GM23338 (cell line): ENCODE results near the gene TMEM229B. TPM values are rescaled to one million over a fixed set of nuclear protein-coding genes. Genes with fewer than 3 reads are reported as not detected.
A peak's percentile ranks its signal among the peaks of the same experiment; 100 is the strongest.

Experiments used
- ATAC-seq: fragments of 200-7000 bp; cut with Tn5 transposase; 3 replicates; pipeline ENCODE4 v1.9.1; 2020
- DNase-seq: peaks from one replicate; pipeline ENCODE4 v3.0.0-alpha.2; 2015; ENCODE audit warnings: low spot score
- H2AFZ ChIP-seq: fragments of 200-600 bp; sonication (generic); 2 replicates; pipeline ENCODE4 v1.8.0; 2016; ENCODE audit warnings: antibody characterized with exemption, mild to moderate bottlenecking, moderate library complexity
- H3F3A ChIP-seq: fragments of 200-600 bp; sonication (generic); replicated peaks from 2 replicates; pipeline ENCODE4 v1.8.0; 2017; ENCODE audit warnings: antibody characterized with exemption, mixed run types, low read depth
- H3K27ac ChIP-seq: fragments of 200-600 bp; sonication (generic); 2 replicates; pipeline ENCODE4 v1.6.1; 2016; ENCODE audit warnings: low read depth
- H3K27me3 ChIP-seq: fragments of 200-600 bp; sonication (generic); 2 replicates; pipeline ENCODE4 v1.8.0; 2016; ENCODE audit warnings: mild to moderate bottlenecking, mixed run types, moderate library complexity; ENCODE audit not compliant: insufficient read depth
- H3K36me3 ChIP-seq: fragments of 200-600 bp; sonication (generic); 2 replicates; pipeline ENCODE4 v1.8.0; 2016; ENCODE audit warnings: mild to moderate bottlenecking; ENCODE audit not compliant: insufficient read depth
- H3K4me1 ChIP-seq: fragments of 200-600 bp; sonication (generic); 2 replicates; pipeline ENCODE4 v1.8.0; 2016; ENCODE audit warnings: mild to moderate bottlenecking, moderate library complexity; ENCODE audit not compliant: insufficient read depth
- H3K4me2 ChIP-seq: fragments of 200-600 bp; sonication (generic); 2 replicates; pipeline ENCODE4 v1.7.1; 2017; ENCODE audit warnings: mixed run types
- H3K4me3 ChIP-seq: fragments of 200-600 bp; sonication (generic); 2 replicates; pipeline ENCODE4 v1.6.1; 2016; ENCODE audit warnings: mixed run types
- H3K79me2 ChIP-seq: fragments of 200-600 bp; sonication (generic); replicated peaks from 2 replicates; pipeline ENCODE4 v1.8.0; 2017; ENCODE audit warnings: mild to moderate bottlenecking; ENCODE audit not compliant: insufficient read depth
- H3K9me2 ChIP-seq: fragments of 200-600 bp; sonication (generic); 2 replicates; pipeline ENCODE4 v1.8.0; 2017; ENCODE audit not compliant: insufficient read depth
- H4K20me1 ChIP-seq: fragments of 200-600 bp; sonication (generic); replicated peaks from 2 replicates; pipeline ENCODE4 v1.8.0; 2017; ENCODE audit warnings: mild to moderate bottlenecking; ENCODE audit not compliant: insufficient read depth
- H3K27ac Mint-ChIP-seq: 2 replicates; pipeline ENCODE4 v1.8.0; 2020; ENCODE audit warnings: inconsistent platforms, mild to moderate bottlenecking, moderate library complexity, mixed read lengths
- H3K27me3 Mint-ChIP-seq: 3 replicates; pipeline ENCODE4 v1.8.0; 2022; ENCODE audit warnings: low read depth, mild to moderate bottlenecking, moderate library complexity, mixed read lengths, inconsistent platforms; ENCODE audit not compliant: insufficient read depth, poor library complexity
- H3K36me3 Mint-ChIP-seq: 3 replicates; pipeline ENCODE4 v1.8.0; 2021; ENCODE audit warnings: low read depth, mild to moderate bottlenecking, inconsistent platforms, moderate library complexity, mixed read lengths
- H3K4me1 Mint-ChIP-seq: 3 replicates; pipeline ENCODE4 v1.8.0; 2020; ENCODE audit warnings: mild to moderate bottlenecking, inconsistent platforms, mixed read lengths
- H3K4me3 Mint-ChIP-seq: 3 replicates; pipeline ENCODE4 v1.8.0; 2021; ENCODE audit warnings: moderate library complexity, mild to moderate bottlenecking, inconsistent platforms, mixed read lengths
- H3K9me3 Mint-ChIP-seq: 3 replicates; pipeline ENCODE4 v1.8.0; 2020; ENCODE audit warnings: moderate library complexity, mild to moderate bottlenecking, inconsistent platforms, mixed read lengths
- CREB1 ChIP-seq: fragments of 250-450 bp; sonication (Bioruptor Pico); IDR thresholded peaks from 2 replicates; pipeline ENCODE4 v1.5.0; 2020; ENCODE audit warnings: low read depth, mild to moderate bottlenecking, moderate library complexity
- CTCF ChIP-seq, 2 experiments: fragments of 200-600 bp in 1 of 2; sonication (generic) in 1 of 2; conservative IDR thresholded peaks; 2 replicates each; pipeline versions ENCODE4 v1.5.1 to v1.6.1; 2016 to 2017; ENCODE audit warnings: antibody characterized with exemption in 2 of 2, low read depth in 2 of 2, mild to moderate bottlenecking in 2 of 2, moderate library complexity in 1 of 2
- ETS1 ChIP-seq: IDR thresholded peaks from 2 replicates; pipeline ENCODE4 v1.6.1; 2016; ENCODE audit warnings: antibody characterized with exemption
- EZH2 ChIP-seq: fragments of 200-600 bp; sonication (generic); IDR thresholded peaks from one replicate; pipeline ENCODE4 v1.8.0; 2017; ENCODE audit warnings: antibody characterized with exemption, mild to moderate bottlenecking, low read depth; ENCODE audit not compliant: unreplicated experiment
- EZH2phosphoT487 ChIP-seq: fragments of 200-600 bp; sonication (generic); IDR thresholded peaks from one replicate; pipeline ENCODE4 v1.8.1; 2018; ENCODE audit warnings: antibody characterized with exemption; ENCODE audit not compliant: unreplicated experiment
- JUNB ChIP-seq: IDR thresholded peaks from one replicate; pipeline ENCODE4 v1.6.1; 2016; ENCODE audit warnings: antibody characterized with exemption; ENCODE audit not compliant: unreplicated experiment
- NANOG ChIP-seq: IDR thresholded peaks from 2 replicates; pipeline ENCODE4 v1.6.1; 2016; ENCODE audit warnings: antibody characterized with exemption, borderline replicate concordance
- POLR2AphosphoS5 ChIP-seq: IDR thresholded peaks from 2 replicates; pipeline ENCODE4 v1.6.1; 2016; ENCODE audit warnings: antibody characterized with exemption, low read depth
- STAT1 ChIP-seq: IDR thresholded peaks from one replicate; pipeline ENCODE4 v1.6.1; 2016; ENCODE audit warnings: antibody characterized with exemption; ENCODE audit not compliant: unreplicated experiment
- ZNF114 ChIP-seq: fragments of 250-450 bp; sonication (Bioruptor Pico); IDR thresholded peaks from 2 replicates; pipeline ENCODE4 v1.5.0; 2020; ENCODE audit warnings: mild to moderate bottlenecking, moderate library complexity
- ZNF331 ChIP-seq: fragments of 250-450 bp; sonication (Bioruptor Pico); IDR thresholded peaks from 2 replicates; pipeline ENCODE4 v1.5.0; 2020; ENCODE audit warnings: low read depth, mild to moderate bottlenecking, moderate library complexity
- ZNF462 ChIP-seq: fragments of 250-450 bp; sonication (Bioruptor Pico); IDR thresholded peaks from 2 replicates; pipeline ENCODE4 v1.5.0; 2020; ENCODE audit warnings: mild to moderate bottlenecking, moderate library complexity
- polyA plus RNA-seq: library from polyadenylated mRNA; unstranded; fragments of >200 nt; fragmentation: Nextera tagmentation; extraction: Ambion mirVana; gene quantifications from 2 replicates; pipeline ENCODE4 v1.2.1, GENCODE V29; 2016
- total RNA-seq: library from RNA; depleted of rRNA; stranded (reverse); fragments of >200 nt; shearing (Covaris generic); gene quantifications from 2 replicates; pipeline ENCODE4 v1.2.3, GENCODE V29; 2014

TMEM229B gene
- total and polyA plus RNA-seq, 2 experiments from 2014 or later, result 0.42 to 2.4 TPM

GRCh38 chr14:67491285-67491684 lies 2.8 kb upstream of the TMEM229B start (continued):
- TF ChIP-seq ZNF462 (CRISPR knock-in tag) (no peak), CREB1 (CRISPR knock-in tag) (no peak), ETS1 (no peak), POLR2AphosphoS5 (no peak), EZH2phosphoT487 (no peak), STAT1 (no peak)

- H3K27ac Mint-ChIP-seq, result no peak overlapping the region
- no peak for TF ChIP-seq NANOG
- no peak for TF ChIP-seq STAT1
- no peak for TF ChIP-seq CTCF (conservative IDR thresholded peaks at IDR 0.05; ENCODE audit: low read depth in 2 of 2)
- no peak for TF ChIP-seq POLR2AphosphoS5
- no peak for TF ChIP-seq ZNF331 (CRISPR knock-in tag)
- no peak for TF ChIP-seq EZH2
- no peak for TF ChIP-seq ZNF114 (CRISPR knock-in tag)
- TF ChIP-seq JUNB, result no peak
- no peak for TF ChIP-seq EZH2phosphoT487
Observed at GRCh38 chr14:67490196-67490595, 1.7 kb upstream of the TMEM229B start.

More at GRCh38 chr14:67490196-67490595, 1.7 kb upstream of the TMEM229B start:
- Histone ChIP-seq H3K9me2 (no peaks in the 10 kb centered on the region), H3K4me3 (no peak overlapping the region), H4K20me1 (no peaks in the 10 kb centered on the region), H2AFZ (0 out of 2 replicates have a peak overlapping the region, but pooled peaks have one; percentile 14), H3K79me2 (no peaks in the 10 kb centered on the region), H3K4me2 (no peak overlapping the region), H3K36me3 (no peaks in the 10 kb centered on the region; the same call in 1 of the 2 replicates), H3K4me1 (peaks cover 17% of the 10 kb centered on the region), H3K27ac (no peak overlapping the region), H3F3A (no peaks in the 10 kb centered on the region), H3K27me3 (no peaks in the 10 kb centered on the region)
- Mint-ChIP-seq H3K36me3 (peaks cover 17% of the 10 kb centered on the region), H3K4me1 (peaks cover 20% of the 10 kb centered on the region), H3K4me3 (no peak overlapping the region), H3K27me3 (peaks cover 15% of the 10 kb centered on the region), H3K9me3 (peaks cover 22% of the 10 kb centered on the region)
- ATAC-seq (no peak), DNase-seq (no peak)
